ENCODE results near the gene LRRC75A.

LRRC75A gene

DNA sequence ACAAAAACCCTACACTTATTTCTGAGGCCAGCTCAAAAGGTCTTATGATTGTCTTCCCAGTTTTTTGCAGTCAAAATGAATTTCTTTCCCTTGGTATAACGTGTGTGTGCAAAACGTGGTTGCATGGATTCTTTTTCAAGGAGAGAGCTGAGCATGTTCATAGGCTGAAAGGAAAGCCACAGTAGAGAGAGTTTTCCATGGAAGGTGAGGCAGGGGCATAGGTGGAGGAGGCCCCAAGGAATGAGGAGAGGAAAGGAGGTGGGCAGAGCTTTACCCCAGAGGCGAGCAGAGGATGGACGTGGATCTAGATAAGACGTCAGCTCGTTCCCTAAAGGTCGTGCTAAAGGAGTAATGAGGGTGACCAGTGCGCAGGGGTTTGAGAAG is 53.8 kb downstream of the LRRC75A start:
- DNase-seq (ENCODE audit: low spot score) (no peak), ATAC-seq (ENCODE audit: low read depth) (no peak; the same call in 1 of the 3 replicates)
- H3K4me3 ChIP-seq (ENCODE audit: severe bottlenecking), result peak overlapping the region; percentile 14
- H3K27ac ChIP-seq (ENCODE audit: poor library complexity, severe bottlenecking), result peak overlapping the region; percentile 93
- H3K4me1 ChIP-seq (ENCODE audit: insufficient read depth, poor library complexity, severe bottlenecking), result peaks cover 12% of the 10 kb centered on the region
- H3K9me3 ChIP-seq (ENCODE audit: severe bottlenecking), result no peaks in the 10 kb centered on the region
- peaks cover 42% of the 10 kb centered on the region for H3K36me3 ChIP-seq (ENCODE audit: low read depth)
- no peak for TF ChIP-seq CTCF (IDR thresholded peaks at IDR 0.05; ENCODE audit: poor library complexity, severe bottlenecking)
- no peaks in the 10 kb centered on the region for H3K27me3 ChIP-seq (ENCODE audit: insufficient read depth, poor library complexity, severe bottlenecking)

DNA sequence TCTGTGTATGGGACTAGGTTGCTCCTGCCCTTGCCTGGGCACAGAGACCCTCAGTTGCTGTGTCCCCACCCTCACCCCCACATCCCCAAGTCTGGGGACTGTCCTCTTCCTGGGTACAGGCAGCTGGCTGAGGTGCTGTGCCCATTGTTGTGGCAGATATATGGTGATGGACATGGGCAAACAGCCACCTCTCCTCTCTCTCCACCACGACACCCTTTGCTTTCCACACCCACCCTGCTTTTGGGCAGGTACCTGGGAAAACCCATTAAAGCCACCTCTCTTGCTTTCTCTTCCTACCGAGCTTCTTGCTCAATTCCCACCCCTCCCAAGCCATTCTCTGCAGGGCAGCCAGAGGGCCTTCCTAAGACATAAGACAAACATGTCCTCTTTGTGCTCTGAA is 54.9 kb downstream of the LRRC75A start:
- Histone ChIP-seq H3K27ac (ENCODE audit: poor library complexity, severe bottlenecking) (no peak overlapping the region), H3K27me3 (ENCODE audit: insufficient read depth, poor library complexity, severe bottlenecking) (no peaks in the 10 kb centered on the region), H3K4me3 (ENCODE audit: severe bottlenecking) (no peak overlapping the region), H3K9me3 (ENCODE audit: severe bottlenecking) (no peaks in the 10 kb centered on the region), H3K36me3 (ENCODE audit: low read depth) (peaks cover 31% of the 10 kb centered on the region), H3K4me1 (ENCODE audit: insufficient read depth, poor library complexity, severe bottlenecking) (peaks cover 12% of the 10 kb centered on the region)
- no peak for ATAC-seq (ENCODE audit: low read depth)
- no peak for DNase-seq (ENCODE audit: low spot score)
- TF ChIP-seq CTCF (IDR thresholded peaks at IDR 0.05; ENCODE audit: poor library complexity, severe bottlenecking), result no peak

- DNase-seq (ENCODE audit: low spot score), result no peak
- no peak for ATAC-seq (ENCODE audit: low read depth)
- TF ChIP-seq CTCF (IDR thresholded peaks at IDR 0.05; ENCODE audit: poor library complexity, severe bottlenecking), result no peak
- Histone ChIP-seq H3K9me3 (ENCODE audit: severe bottlenecking) (no peaks in the 10 kb centered on the region), H3K27ac (ENCODE audit: poor library complexity, severe bottlenecking) (no peak overlapping the region), H3K36me3 (ENCODE audit: low read depth) (peaks cover 23% of the 10 kb centered on the region), H3K4me3 (ENCODE audit: severe bottlenecking) (no peak overlapping the region), H3K4me1 (ENCODE audit: insufficient read depth, poor library complexity, severe bottlenecking) (peaks cover 8% of the 10 kb centered on the region), H3K27me3 (ENCODE audit: insufficient read depth, poor library complexity, severe bottlenecking) (no peaks in the 10 kb centered on the region)
Measured at GRCh38 chr17:16435925-16436886, 55.8 kb downstream of the LRRC75A start.

- no peak for TF ChIP-seq CTCF (IDR thresholded peaks at IDR 0.05; ENCODE audit: poor library complexity, severe bottlenecking)
- DNase-seq (ENCODE audit: low spot score) (no peak), ATAC-seq (ENCODE audit: low read depth) (no peak)
- Histone ChIP-seq H3K36me3 (ENCODE audit: low read depth) (peaks cover 7% of the 10 kb centered on the region), H3K4me1 (ENCODE audit: insufficient read depth, poor library complexity, severe bottlenecking) (no peaks in the 10 kb centered on the region), H3K27me3 (ENCODE audit: insufficient read depth, poor library complexity, severe bottlenecking) (no peaks in the 10 kb centered on the region), H3K4me3 (ENCODE audit: severe bottlenecking) (no peak overlapping the region), H3K27ac (ENCODE audit: poor library complexity, severe bottlenecking) (no peak overlapping the region), H3K9me3 (ENCODE audit: severe bottlenecking) (no peaks in the 10 kb centered on the region)
Measured at GRCh38 chr17:16434662-16435061, 57.3 kb downstream of the LRRC75A start.

DNA sequence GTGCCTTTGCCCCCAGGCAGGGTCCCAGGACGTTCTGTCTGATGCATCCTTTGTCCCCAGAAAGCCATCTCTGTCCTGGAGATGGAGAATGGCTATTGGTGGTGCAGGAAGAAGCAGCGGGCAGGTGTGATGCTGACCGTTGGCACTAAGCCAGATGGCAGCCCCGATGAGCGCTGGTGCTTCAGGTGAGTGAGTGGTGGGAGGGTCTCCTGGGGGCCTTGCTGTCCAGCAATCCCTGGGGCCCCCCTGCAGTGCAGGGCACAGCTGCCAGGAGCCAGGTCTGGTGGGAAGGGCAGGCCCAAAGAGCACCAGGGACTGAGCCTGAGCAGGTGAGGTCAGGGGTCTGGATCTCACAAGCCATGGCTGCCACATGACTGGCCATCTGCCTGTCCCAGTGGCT is 58.5 kb downstream of the LRRC75A start:
- no peak for ATAC-seq (ENCODE audit: low read depth)
- no peaks in the 10 kb centered on the region for H3K36me3 ChIP-seq (ENCODE audit: low read depth)
- H3K27ac ChIP-seq (ENCODE audit: poor library complexity, severe bottlenecking), result no peak overlapping the region
- no peaks in the 10 kb centered on the region for H3K4me1 ChIP-seq (ENCODE audit: insufficient read depth, poor library complexity, severe bottlenecking)
- H3K9me3 ChIP-seq (ENCODE audit: severe bottlenecking), result no peaks in the 10 kb centered on the region
- no peaks in the 10 kb centered on the region for H3K27me3 ChIP-seq (ENCODE audit: insufficient read depth, poor library complexity, severe bottlenecking)
- no peak overlapping the region for H3K4me3 ChIP-seq (ENCODE audit: severe bottlenecking)
- DNase-seq (ENCODE audit: low spot score), result no peak
- TF ChIP-seq CTCF (IDR thresholded peaks at IDR 0.05; ENCODE audit: poor library complexity, severe bottlenecking), result no peak
